Mesenteric fat pad (tissue), 1 donor: ENCODE measurements around the gene GDI2. TPM values are rescaled to one million over a fixed set of nuclear protein-coding genes. Genes with fewer than 3 reads are reported as not detected.
"Not testable (repeated sequence)": the region's sequence is repeated elsewhere in the genome, so short reads cannot be mapped to it uniquely, and the experiment has no call there.

Source experiments
- DNase-seq: peaks from one replicate; pipeline ENCODE4 v3.0.0-alpha.2; 2020; ENCODE audit warnings: low spot score
- total RNA-seq: library from RNA; stranded (reverse); fragmentation: NEBNext Ultra II Directional; extraction: Animal tissue kit (Norgen Biotek cat#: 25700); gene quantifications from one replicate; pipeline ENCODE4 v1.2.1, GENCODE V29; 2021
- donor health status: DM: yes; HTN: yes; CAD: no.

GDI2 gene
- total RNA-seq, 1 donor from 2014 or later = 179 TPM

DNA sequence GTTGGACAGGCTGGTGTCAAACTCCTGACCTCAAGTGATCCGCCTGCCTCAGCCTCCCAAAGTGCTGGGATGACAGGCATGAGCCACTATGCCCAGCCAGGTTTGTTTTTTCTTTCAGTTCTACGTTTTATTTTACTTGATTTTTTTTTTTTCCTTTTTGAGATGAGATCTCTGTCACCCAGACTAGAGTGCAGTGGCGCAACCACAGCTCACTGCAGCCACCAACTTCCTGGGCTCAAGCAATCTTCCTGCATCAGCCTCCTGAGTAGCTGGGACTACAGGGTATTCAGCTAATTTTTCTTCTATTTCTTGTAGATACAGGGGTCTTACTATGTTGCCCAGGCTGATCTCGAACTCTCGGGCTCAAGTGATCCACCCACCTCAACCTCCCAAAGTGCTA is 24.3 kb downstream of the GDI2 start:
- DNase-seq = no peak

DNA sequence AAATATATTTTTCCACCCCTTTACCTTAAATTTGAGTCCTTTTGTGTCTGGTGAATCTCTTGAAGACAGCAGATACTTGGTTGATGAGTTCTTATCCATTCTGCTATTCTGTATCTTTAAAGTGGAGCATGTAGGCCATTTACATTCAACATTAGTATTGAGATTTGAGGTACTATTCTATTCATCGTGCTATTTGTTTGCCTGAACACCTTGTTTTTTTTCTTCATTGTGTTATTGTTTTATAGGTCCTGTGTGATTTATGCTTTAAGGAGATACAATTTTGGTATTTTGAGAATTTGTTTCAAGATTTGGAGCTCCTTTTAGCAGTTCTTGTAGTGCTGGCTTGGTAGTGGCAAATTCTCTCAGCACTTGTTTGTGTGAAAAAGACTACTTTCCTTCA is 29.9 kb downstream of the GDI2 start:
- DNase-seq = no peak

DNA sequence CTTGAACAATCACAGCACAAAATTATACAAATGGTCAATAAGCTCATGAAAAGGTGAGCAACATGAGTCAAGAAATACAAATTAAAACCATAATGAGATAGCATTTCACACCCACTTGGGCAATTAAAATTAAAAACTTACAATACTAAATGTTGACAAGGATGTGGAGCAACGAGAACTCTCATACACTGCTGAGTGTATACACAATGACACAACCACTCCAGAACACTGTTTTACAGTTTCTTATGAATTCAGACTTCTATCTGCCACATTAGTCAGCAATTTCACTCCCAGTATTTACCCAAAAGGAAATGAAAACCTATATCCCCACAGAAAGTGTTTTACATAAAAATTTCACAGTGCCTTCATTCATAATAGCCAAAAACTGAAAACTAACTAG is 31.1 kb downstream of the GDI2 start:
- no peak for DNase-seq

- no peak for DNase-seq
Observed at GRCh38 chr10:5779730-5780129, 33.5 kb downstream of the GDI2 start.

GRCh38 chr10:5777758-5778157 is 35.5 kb downstream of the GDI2 start:
- not testable (repeated sequence) for DNase-seq

DNA sequence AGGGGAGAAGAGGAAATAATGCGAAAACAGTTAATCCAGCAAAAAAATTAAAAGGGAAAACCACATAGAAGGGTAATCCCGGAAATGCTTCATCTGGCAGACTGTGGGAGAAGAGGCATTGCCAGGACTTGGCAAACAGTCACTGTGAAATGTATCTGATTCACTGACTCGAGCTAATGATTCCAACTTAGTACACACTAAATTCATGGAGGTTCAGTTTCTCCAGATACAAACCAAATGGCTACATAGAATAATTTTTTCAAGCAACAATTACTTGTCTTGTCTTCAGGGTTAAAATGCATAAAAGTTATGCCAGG is 36.4 kb downstream of the GDI2 start:
- DNase-seq = no peak

- DNase-seq = no peak
Observed at GRCh38 chr10:5776136-5776880, 36.9 kb downstream of the GDI2 start.

- DNase-seq = no peak
Observed at GRCh38 chr10:5775685-5776084, 37.5 kb downstream of the GDI2 start.

- no peak for DNase-seq
Observed at GRCh38 chr10:5774987-5775620, 38.1 kb downstream of the GDI2 start.

GRCh38 chr10:5766189-5766588 is 47.0 kb downstream of the GDI2 start:
- no peak for DNase-seq

- no peak for DNase-seq
Observed at GRCh38 chr10:5765617-5766016, 47.6 kb downstream of the GDI2 start.

DNA sequence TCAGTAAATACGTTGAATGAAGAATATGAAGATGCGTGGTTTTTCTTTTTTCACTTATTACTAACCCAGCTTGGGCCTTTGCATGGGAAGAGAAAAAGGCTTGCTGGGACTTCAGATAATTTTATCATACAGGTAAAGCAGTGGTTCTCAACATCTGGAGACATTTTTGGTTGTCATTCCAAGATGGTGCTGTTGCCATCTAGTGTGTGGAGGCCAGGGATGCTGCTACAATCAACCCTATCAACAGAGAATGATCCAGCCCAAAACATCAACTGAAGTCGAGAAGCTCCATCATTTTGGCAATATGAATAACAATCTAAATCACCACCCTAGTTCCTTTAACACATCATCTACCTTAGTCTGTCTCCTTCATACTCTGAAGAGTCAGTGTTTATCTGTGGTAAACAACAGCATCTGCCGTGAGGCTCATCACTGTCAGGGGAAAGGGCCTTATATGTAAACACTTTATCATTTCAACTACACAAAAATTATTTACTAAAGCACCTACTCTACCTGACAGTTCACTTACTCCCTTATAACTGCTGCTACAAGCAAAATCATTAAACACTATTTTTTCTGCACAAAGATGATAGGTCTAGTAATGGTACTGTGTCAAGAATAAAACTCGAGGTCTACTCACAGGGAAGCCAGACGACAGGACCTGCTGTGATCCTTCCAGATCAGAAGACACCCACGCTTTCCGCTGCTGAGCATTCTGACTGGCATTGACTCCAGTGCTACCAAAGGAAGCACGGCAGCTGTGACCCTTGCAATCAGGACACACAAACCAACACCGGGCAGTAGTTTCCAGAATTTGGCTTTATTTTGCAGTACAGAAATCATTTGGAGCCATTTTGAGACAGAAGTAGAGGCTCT is 48.6 kb downstream of the GDI2 start:
- DNase-seq = no peak

- no peak for DNase-seq
Observed at GRCh38 chr10:5762531-5762930, 50.7 kb downstream of the GDI2 start.

DNA sequence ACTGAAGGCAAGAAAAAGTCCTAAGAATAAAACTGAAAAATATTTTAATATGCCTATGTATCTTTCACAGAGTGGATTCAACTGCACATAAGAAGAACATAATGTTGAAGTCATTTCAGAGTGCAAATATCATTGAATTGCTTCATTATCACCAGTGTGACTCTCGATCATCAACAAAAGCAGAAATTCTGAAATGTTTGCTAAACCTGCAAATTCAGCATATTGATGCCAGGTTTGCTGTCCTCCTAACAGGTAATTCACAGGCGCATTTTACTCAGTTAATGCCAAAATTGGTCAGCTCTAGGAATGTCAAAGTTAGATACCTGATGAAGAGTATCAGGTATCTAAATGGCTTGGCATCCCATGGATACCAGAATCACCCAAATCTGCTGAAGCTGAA is 52.0 kb downstream of the GDI2 start:
- DNase-seq = no peak

DNA sequence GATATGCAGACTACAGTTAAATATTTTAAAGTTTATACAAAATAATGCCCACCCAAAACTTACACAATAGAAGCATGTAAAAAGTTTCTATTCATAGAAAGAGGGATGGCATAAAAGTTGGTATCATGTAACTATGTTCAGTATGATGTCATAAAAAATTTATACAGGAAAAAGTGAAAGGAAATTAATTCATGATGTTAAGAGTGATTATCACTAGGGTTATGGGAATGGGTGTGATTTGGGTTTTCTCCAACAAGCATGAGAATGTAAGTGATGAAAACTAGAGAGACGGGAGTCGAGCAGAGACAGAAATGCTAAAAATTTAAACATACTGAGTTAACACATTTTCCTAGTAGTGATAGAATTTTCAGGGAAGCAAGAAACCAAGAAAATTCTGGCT is 52.7 kb downstream of the GDI2 start:
- DNase-seq = no peak

GRCh38 chr10:5758927-5759326 is 54.3 kb downstream of the GDI2 start:
- no peak for DNase-seq

DNA sequence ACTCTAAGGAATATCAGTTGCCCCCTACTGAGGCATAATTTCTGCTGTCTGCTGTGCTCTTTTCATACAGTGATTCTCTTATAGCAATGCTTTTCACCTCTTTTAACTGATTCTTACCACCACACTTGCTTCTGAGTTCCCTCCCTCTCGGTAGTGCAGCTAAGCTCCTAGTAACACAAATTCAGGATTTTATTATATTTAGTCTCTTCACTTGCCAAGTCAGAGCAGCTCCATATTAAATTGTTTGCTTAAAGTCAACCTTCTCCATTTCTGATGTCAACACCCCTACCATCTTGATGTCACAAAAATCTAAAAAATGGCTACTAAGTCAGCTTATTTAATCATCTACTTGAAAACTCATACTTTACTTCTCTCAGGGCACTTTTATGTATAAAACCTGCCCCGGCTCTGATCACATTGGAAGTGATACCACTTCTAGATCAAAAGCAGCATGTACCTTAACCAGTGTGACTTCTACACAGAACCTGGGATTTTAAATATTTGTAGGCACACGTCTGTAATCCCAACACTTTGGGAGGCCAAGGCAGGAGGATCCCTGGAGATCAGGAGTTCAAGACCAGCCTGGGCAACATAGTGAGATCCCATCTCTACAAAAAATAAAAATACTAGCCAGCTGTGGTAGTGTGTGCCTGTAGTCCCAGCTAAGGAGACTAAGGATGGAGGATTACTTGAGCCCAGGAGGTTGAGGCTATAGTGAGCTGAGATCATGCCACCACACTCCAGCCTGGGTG is 55.3 kb downstream of the GDI2 start:
- DNase-seq = no peak

DNA sequence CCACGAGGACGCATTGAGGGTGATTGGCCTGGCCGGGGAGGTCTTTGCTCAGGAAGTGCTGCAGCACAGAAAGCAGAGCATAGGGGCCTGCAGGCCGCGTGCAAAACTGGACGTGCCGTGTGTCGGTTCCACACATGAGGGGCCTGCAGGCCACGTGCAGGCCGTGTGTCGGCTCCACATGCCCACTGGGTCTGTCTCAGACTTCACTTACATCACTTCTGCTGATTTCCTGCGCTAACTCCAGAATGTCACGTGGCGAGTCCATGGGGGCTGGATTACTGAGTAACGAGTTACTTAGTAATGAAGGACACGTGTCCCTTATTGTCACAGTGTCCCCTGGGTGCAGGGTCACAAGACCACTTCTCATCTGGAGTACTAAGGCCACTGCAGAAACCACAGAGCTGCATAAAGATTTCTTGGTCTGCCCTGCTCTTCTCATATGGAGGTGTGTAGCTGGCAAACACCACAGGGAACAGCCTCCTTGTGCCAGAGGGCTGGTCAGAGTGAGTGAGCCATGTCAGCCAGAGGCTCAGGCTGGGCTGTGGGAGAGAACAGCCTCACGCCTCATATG is 60.8 kb downstream of the GDI2 start:
- DNase-seq = no peak

DNA sequence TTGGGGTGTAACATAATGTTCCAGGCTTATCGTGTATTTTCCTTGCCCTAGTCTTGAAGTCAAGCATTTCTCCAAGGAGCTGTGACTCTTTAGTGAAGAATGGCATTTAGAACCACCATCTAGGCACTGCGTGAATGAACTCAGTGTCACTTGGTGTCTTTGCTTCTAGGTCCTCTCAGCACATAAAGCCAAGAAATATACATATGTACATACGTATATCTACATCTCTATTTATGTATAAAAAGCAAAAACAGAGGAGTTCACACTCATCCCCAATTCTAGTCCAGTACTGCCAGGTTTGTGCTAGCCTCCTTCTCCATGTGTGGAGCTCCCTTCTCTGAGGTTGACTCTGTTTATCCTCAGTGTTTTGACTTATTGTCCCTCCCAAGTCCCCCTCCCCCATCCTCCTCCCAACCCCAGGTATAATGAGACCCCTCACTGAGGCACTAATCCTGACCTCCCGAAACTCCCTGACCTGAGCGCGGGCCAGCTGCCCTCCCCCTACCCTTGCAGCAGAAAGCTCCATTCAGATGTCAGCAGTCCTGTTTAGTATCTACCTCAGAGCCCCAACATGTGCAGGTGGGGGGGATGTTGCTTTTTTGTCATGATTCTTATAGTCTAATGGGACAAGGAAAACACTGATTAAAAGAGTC is 61.5 kb downstream of the GDI2 start:
- no peak for DNase-seq

- DNase-seq = no peak
Observed at GRCh38 chr10:5748394-5748803, 64.8 kb downstream of the GDI2 start.

DNA sequence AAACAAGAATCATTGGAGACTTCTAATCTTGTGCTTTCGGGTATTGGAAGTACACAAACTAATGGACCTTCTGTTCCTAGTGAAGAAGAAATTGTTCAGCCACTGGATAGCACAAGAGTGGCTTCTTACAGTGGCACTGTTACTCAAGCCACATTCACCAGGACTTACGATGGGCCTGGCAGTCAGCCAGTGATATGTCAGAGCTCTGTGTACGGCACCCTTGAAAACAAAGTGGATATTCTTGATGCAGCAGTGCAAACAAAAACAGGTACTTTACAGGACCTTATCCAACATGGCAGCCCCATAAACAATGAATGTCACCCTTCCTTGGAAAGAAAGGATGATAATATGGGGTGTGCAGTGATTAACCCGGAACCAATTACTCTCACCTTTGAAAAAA is 67.0 kb downstream of the GDI2 start:
- DNase-seq = no peak
